Muscle of leg (tissue), 11 donors: ENCODE results near the gene RAB44. TPM values are rescaled to one million over a fixed set of nuclear protein-coding genes. Genes with fewer than 3 reads are reported as not detected.
A peak's percentile ranks its signal among the peaks of the same experiment; 100 is the strongest.

Experiments used
- DNase-seq: peaks from one replicate; pipeline ENCODE4 v3.0.0; 2013
- H3K27ac ChIP-seq: one replicate; pipeline ENCODE4 v1.5.1; 2013; ENCODE audit warnings: mild to moderate bottlenecking, low read length, control low read depth
- H3K27me3 ChIP-seq: one replicate; pipeline ENCODE4 v1.6.1; 2013; ENCODE audit warnings: low read length; ENCODE audit not compliant: control insufficient read depth, insufficient read depth
- H3K36me3 ChIP-seq: one replicate; pipeline ENCODE4 v1.6.1; 2013; ENCODE audit warnings: low read length; ENCODE audit not compliant: control insufficient read depth, insufficient read depth
- H3K4me1 ChIP-seq: one replicate; pipeline ENCODE4 v1.6.1; 2013; ENCODE audit warnings: low read length; ENCODE audit not compliant: control insufficient read depth, insufficient read depth
- H3K4me3 ChIP-seq: one replicate; pipeline ENCODE4 v1.5.1; 2013; ENCODE audit warnings: low read length, control low read depth
- H3K9me3 ChIP-seq: replicated peaks from 2 replicates; pipeline ENCODE4 v1.6.1; 2013; ENCODE audit warnings: low read depth, low read length; ENCODE audit not compliant: control insufficient read depth
- WGBS: methylation state at CpG from one replicate; pipeline ENCODE4 v1.1.5; 2013; ENCODE audit warnings: missing lambda C conversion rate; ENCODE audit not compliant: insufficient coverage; 5-methylcytosine and 5-hydroxymethylcytosine counted together
- polyA plus RNA-seq, 8 donors: library from polyadenylated mRNA; unstranded; fragments of 120-200 nt; gene quantifications; one replicate each; pipeline versions ENCODE4 v1.2.1 to v1.2.3, GENCODE V29; 2013; ENCODE audit warnings: inconsistent platforms in 1 of 8, low replicate concordance in 1 of 8; ENCODE audit not compliant: insufficient read length in 8 of 8, insufficient read depth in 1 of 8
- total RNA-seq: library from RNA; stranded (reverse); fragments of 120-200 nt; gene quantifications from one replicate; pipeline ENCODE4 v1.2.4, GENCODE V29; 2013

Gene RAB44
- total and polyA plus RNA-seq, 9 donors = 0.04 to 0.23 (median 0.15) TPM

DNA sequence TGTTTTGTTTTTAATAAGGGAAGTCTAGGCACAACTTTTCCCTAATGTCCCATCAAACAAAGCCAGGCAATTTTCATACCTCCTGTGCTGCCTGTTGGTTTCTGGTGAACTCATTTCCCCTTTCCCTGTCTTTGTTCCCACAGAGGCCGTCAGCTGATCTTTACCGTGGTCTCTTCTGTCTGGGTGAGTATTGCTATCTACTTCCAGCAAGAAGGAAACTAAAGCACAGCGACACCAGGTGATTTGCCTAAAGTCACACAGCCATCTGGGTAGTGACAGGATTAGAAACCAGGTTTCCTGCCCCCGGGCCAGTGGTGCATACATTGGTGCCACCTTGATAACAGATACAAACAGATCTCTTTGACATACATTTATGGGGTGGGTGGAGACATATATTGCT lies 59.6 kb downstream of the RAB44 start:
- H3K27ac ChIP-seq = no peak overlapping the region
- WGBS = 57% methylated on average over 1 of the region's 4 CpGs
- H3K9me3 ChIP-seq = no peaks in the 10 kb centered on the region
- H3K4me1 ChIP-seq = peaks cover 44% of the 10 kb centered on the region
- H3K4me3 ChIP-seq = no peak overlapping the region
- peak; percentile 46 for DNase-seq
- H3K36me3 ChIP-seq = peaks cover 6% of the 10 kb centered on the region
- peaks cover 2% of the 10 kb centered on the region for H3K27me3 ChIP-seq

DNA sequence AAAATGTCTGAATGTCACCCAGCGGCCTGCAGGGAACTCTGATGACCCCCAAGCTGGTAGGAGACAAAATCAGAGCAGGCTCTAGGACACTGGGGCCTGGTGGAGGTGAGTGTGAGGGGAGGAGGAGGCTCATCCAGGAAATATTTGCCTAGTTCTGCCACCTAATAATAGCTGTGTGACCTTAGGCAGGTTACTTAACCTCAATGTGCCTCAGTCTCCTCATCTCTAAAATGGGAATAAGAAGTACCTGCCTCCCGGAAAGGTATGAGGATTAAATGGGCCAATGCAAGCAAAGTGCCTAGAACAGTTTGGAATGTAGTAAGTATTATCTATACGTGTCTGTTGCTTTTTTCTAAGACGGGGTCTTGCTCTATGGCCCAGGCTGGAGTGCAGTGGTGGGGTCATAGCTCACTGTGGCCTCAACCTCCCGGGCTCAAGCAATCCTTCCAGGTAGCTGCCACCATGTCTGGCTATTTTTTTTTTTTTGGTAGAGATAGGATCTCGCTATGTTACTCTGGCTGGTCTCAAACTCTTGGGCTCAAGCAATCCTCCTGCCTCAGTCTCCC lies 60.4 kb downstream of the RAB44 start:
- no peak for DNase-seq
- Histone ChIP-seq H3K27me3 (peaks cover 2% of the 10 kb centered on the region), H3K4me3 (no peak overlapping the region), H3K36me3 (peaks cover 6% of the 10 kb centered on the region), H3K9me3 (no peaks in the 10 kb centered on the region), H3K27ac (no peak overlapping the region), H3K4me1 (peaks cover 36% of the 10 kb centered on the region)
- WGBS = 80% methylated on average over 3 of the region's 6 CpGs

GRCh38 chr6:36758516-36759147 lies 61.0 kb downstream of the RAB44 start:
- no peak for DNase-seq
- Histone ChIP-seq H3K27me3 (peaks cover 2% of the 10 kb centered on the region), H3K9me3 (no peaks in the 10 kb centered on the region), H3K36me3 (peaks cover 6% of the 10 kb centered on the region), H3K4me3 (no peak overlapping the region), H3K27ac (no peak overlapping the region), H3K4me1 (peaks cover 30% of the 10 kb centered on the region)
- WGBS = 47% methylated on average over 9 of the region's 15 CpGs

- H3K36me3 ChIP-seq = peaks cover 6% of the 10 kb centered on the region
- DNase-seq = peak; percentile 85
- H3K4me1 ChIP-seq = peaks cover 28% of the 10 kb centered on the region
- H3K4me3 ChIP-seq = no peak overlapping the region
- no peaks in the 10 kb centered on the region for H3K9me3 ChIP-seq
- peaks cover 2% of the 10 kb centered on the region for H3K27me3 ChIP-seq
- H3K27ac ChIP-seq = no peak overlapping the region
- 13% methylated on average over 4 of the region's 8 CpGs for WGBS
Observed at GRCh38 chr6:36759148-36759759, 61.6 kb downstream of the RAB44 start.

DNA sequence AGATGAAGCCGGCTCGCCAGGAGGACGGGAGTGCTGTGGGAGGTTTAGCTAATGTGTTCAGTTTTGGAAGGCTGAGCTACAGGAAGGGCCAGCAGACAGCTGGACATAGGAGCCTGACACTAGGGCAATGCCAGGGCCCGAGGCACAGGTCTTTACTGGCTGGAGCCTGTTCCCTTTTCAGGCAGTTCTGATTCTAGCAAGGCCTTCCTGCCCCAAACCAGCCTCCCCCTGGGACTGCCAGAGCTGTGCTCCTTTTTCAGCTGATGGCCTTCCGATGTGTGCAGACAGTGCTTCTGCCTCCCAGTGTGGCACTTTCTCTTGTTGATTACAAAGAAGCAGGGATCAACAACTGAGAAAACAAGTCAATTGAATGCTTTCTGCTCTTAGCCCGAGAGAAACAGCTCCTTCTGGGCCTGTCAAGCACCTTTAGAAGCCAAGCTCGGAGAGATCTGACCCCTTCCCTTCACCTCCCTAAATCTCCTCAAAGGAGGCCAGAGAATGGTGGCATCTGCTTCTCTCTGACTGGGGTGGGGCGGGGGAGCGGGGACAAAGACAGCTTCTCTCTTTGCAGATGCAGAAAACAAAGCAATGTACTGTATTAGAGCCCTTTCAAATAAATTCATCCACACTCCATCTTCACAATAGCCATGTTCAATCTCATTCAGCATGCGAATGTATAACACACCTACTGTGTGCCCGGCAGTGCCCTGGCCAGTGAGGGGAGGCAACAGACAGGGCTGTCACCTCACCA lies 63.2 kb downstream of the RAB44 start:
- Histone ChIP-seq H3K4me3 (no peak overlapping the region), H3K36me3 (peaks cover 6% of the 10 kb centered on the region), H3K9me3 (no peaks in the 10 kb centered on the region), H3K4me1 (peaks cover 33% of the 10 kb centered on the region), H3K27me3 (no peaks in the 10 kb centered on the region), H3K27ac (no peak overlapping the region)
- WGBS = 72% methylated on average over 10 of the region's 11 CpGs
- DNase-seq = no peak

GRCh38 chr6:36762123-36762522 lies 64.5 kb downstream of the RAB44 start:
- Histone ChIP-seq H3K27ac (no peak overlapping the region), H3K4me1 (peaks cover 29% of the 10 kb centered on the region), H3K36me3 (peaks cover 2% of the 10 kb centered on the region), H3K4me3 (no peak overlapping the region), H3K9me3 (no peaks in the 10 kb centered on the region), H3K27me3 (no peaks in the 10 kb centered on the region)
- DNase-seq = no peak
- 89% methylated on average over 1 of the region's 11 CpGs for WGBS

- Histone ChIP-seq H3K27ac (no peak overlapping the region), H3K4me1 (peaks cover 45% of the 10 kb centered on the region), H3K4me3 (no peak overlapping the region), H3K36me3 (no peaks in the 10 kb centered on the region), H3K9me3 (no peaks in the 10 kb centered on the region), H3K27me3 (no peaks in the 10 kb centered on the region)
- 63% methylated on average over 7 of the region's 10 CpGs for WGBS
- no peak for DNase-seq
Observed at GRCh38 chr6:36765190-36765589, 67.6 kb downstream of the RAB44 start.

DNA sequence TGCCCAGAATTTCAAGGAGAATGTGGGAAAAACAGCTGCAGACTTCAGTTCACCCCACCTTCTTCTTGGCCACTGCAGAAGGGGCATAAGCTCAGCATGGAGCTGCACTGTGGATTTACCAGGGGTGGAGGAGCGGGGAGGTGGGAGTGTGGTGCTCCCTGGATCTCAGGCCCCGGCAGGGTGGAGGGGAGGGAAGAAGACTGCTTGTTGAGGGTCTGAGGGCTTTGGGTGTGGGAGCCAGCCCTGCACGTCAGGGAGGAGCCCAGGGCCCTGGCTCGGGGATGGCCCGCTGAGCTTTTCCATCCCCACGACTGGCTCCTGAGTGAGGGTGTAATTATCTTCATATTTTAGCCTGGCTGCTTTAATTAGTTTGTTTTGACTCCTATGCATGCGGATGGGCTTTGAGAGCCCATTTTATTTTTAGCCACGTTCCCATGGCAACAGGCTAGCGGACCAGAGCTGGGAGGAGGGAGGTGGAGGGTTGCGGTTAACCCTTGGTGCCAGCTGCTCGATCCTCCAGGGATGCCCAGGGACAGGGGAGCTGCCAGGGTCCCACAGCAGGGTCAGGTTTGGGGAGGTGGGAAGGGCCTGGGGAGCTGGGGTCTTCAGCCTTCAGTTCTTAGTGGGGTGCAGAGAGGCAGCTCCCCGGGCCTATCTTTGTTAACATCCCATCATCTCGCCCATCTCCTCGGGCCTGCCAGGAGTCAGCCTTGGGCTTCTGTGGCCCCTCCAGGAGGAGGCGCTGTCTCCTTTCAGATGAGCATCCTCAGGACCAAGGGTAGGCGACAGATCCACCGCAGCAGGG lies 68.2 kb downstream of the RAB44 start:
- H3K27ac ChIP-seq = no peak overlapping the region
- no peaks in the 10 kb centered on the region for H3K36me3 ChIP-seq
- 33% methylated on average over 12 of the region's 17 CpGs for WGBS
- H3K4me1 ChIP-seq = peaks cover 45% of the 10 kb centered on the region
- H3K4me3 ChIP-seq = no peak overlapping the region
- DNase-seq = peak; percentile 88
- no peaks in the 10 kb centered on the region for H3K27me3 ChIP-seq
- no peaks in the 10 kb centered on the region for H3K9me3 ChIP-seq

GRCh38 chr6:36766399-36766945 lies 68.8 kb downstream of the RAB44 start:
- Histone ChIP-seq H3K27me3 (no peaks in the 10 kb centered on the region), H3K4me1 (peaks cover 45% of the 10 kb centered on the region), H3K4me3 (no peak overlapping the region), H3K9me3 (no peaks in the 10 kb centered on the region), H3K27ac (no peak overlapping the region), H3K36me3 (no peaks in the 10 kb centered on the region)
- DNase-seq = no peak
- WGBS = 43% methylated on average over 3 of the region's 10 CpGs
